PC-3 (cell line): ENCODE data around the gene LAMA2.

Experiments used
- EZH2 ChIP-seq: fragments of 300-600 bp; sonication (generic); IDR thresholded peaks from one replicate; pipeline ENCODE4 v1.6.1; 2017; ENCODE audit warnings: antibody characterized with exemption, mild to moderate bottlenecking, low read length; ENCODE audit not compliant: unreplicated experiment
- EZH2phosphoT487 ChIP-seq: fragments of 300-600 bp; sonication (generic); IDR thresholded peaks from 2 replicates; pipeline ENCODE4 v1.6.1; 2018; ENCODE audit warnings: mild to moderate bottlenecking, antibody characterized with exemption, low read length, borderline replicate concordance
- TF ChIP-seq, protein P1 (sequence below): fragments of 300-600 bp; sonication (generic); conservative IDR thresholded peaks from 2 replicates; pipeline ENCODE4 v1.5.1; 2017; ENCODE audit warnings: antibody characterized with exemption, low read depth, mild to moderate bottlenecking, low read length

DNA sequence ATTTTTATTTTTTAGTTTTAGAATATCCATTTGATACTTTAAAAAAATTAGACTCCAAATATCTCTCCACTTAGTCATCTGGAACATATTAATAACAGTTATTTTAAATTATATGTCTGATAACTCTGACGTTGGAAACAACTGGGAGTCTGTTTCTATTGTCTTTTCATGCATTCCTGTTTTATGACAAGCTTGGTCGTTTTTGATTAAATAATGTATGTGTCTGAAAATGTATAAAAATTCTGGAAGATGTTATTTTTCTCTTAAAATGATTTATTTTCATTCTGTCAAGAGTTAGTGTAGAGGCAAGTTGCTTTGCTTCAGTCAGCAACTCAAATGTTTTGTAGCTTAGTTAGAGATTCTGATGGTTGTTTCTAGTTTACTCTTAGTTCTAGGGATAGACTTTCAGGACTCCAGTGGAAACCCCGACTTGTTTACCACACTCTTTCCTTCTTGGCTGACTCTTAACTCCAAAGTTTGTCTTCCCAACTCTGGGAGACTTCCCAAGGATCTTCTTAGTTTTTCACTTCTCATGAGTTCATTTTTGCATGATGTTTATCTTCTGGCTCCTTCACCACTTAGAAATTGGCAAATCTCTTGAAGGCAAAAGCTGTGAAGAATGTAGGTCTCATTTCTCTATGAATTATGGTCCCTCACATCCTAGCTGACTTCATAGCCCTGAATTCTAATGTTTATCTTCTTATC, 190.9 kb downstream of the LAMA2 start:
- TF ChIP-seq, protein P1, sequence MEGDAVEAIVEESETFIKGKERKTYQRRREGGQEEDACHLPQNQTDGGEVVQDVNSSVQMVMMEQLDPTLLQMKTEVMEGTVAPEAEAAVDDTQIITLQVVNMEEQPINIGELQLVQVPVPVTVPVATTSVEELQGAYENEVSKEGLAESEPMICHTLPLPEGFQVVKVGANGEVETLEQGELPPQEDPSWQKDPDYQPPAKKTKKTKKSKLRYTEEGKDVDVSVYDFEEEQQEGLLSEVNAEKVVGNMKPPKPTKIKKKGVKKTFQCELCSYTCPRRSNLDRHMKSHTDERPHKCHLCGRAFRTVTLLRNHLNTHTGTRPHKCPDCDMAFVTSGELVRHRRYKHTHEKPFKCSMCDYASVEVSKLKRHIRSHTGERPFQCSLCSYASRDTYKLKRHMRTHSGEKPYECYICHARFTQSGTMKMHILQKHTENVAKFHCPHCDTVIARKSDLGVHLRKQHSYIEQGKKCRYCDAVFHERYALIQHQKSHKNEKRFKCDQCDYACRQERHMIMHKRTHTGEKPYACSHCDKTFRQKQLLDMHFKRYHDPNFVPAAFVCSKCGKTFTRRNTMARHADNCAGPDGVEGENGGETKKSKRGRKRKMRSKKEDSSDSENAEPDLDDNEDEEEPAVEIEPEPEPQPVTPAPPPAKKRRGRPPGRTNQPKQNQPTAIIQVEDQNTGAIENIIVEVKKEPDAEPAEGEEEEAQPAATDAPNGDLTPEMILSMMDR = no peak
- TF ChIP-seq EZH2 (no peak), EZH2phosphoT487 (no peak)
